Thoracic aorta (tissue), 2 donors: ENCODE results near the gene RHOG. TPM values are rescaled to one million over a fixed set of nuclear protein-coding genes. Genes with fewer than 3 reads are reported as not detected.

Experiments
- ATAC-seq: fragments of 150-250 bp; one replicate; pipeline ENCODE4 v1.8.0; 2017; ENCODE audit warnings: low read depth; ENCODE audit not compliant: insufficient number of reproducible peaks, low FRiP score
- DNase-seq: peaks from one replicate; pipeline ENCODE4 v3.0.0-alpha.2; 2020; ENCODE audit warnings: low spot score
- H3K27ac ChIP-seq, 2 donors: fragments of 200-600 bp; sonication (generic); 1 replicate in 1 of 2; 2 replicates in 1 of 2; pipeline ENCODE4 v1.5.1; 2016; ENCODE audit warnings: mild to moderate bottlenecking in 2 of 2, moderate library complexity in 2 of 2
- H3K27me3 ChIP-seq: fragments of 200-600 bp; sonication (generic); replicated peaks from 2 replicates; pipeline ENCODE4 v1.6.0; 2016; ENCODE audit warnings: mild to moderate bottlenecking; ENCODE audit not compliant: insufficient read depth
- H3K36me3 ChIP-seq: fragments of 200-600 bp; sonication (generic); one replicate; pipeline ENCODE4 v1.5.1; 2016
- H3K4me1 ChIP-seq, 2 donors: fragments of 200-600 bp; sonication (generic); 1 replicate in 1 of 2; 2 replicates in 1 of 2; pipeline versions ENCODE4 v1.5.1 to v1.6.0; 2016; ENCODE audit warnings: low read depth in 2 of 2, mild to moderate bottlenecking in 1 of 2; ENCODE audit not compliant: control insufficient read depth in 1 of 2
- H3K4me3 ChIP-seq: fragments of 200-600 bp; sonication (generic); 2 replicates; pipeline ENCODE4 v1.5.1; 2016; ENCODE audit warnings: mild to moderate bottlenecking
- H3K9me3 ChIP-seq: fragments of 200-600 bp; sonication (generic); 2 replicates; pipeline ENCODE4 v1.5.1; 2016
- CTCF ChIP-seq: fragments of 200-600 bp; sonication (generic); IDR thresholded peaks from one replicate; pipeline ENCODE4 v1.5.1; 2019; ENCODE audit warnings: antibody characterized with exemption
- total RNA-seq, 2 donors: library from RNA; depleted of rRNA; stranded (reverse); fragments of >200 nt; gene quantifications; one replicate each; pipeline versions ENCODE4 v1.1.0 to v1.2.3, GENCODE V29; 2016

The RHOG gene
- 10 to 100 TPM; 49.4 to 69.7 TPM for total RNA-seq

GRCh38 chr11:3840870-3841425, at the start of gene RHOG:
Gene RHOG, minus strand, starts transcription at chr11:3840959. Its CDS starts 12,821 bp downstream, at chr11:3828138.
- peaks cover 7 to 31% of the 10 kb centered on the region in 2 donors for H3K4me1 ChIP-seq
- H3K27me3 ChIP-seq = no peaks in the 10 kb centered on the region
- peak within 1 kb of the TSS; percentile 97 to 98 for H3K27ac ChIP-seq
- TF ChIP-seq CTCF = no peak
- H3K36me3 ChIP-seq = no peaks in the 10 kb centered on the region
- H3K9me3 ChIP-seq = no peaks in the 10 kb centered on the region
- peak within 1 kb of the TSS; percentile 96 for H3K4me3 ChIP-seq
- ATAC-seq (peak; percentile 52), DNase-seq (peak; percentile 62)

- Histone ChIP-seq H3K4me3 (no peak overlapping the region), H3K27ac (no peak overlapping the region), H3K36me3 (no peaks in the 10 kb centered on the region), H3K9me3 (no peaks in the 10 kb centered on the region), H3K4me1 (peaks cover 30% of the 10 kb centered on the region in 2 donors), H3K27me3 (no peaks in the 10 kb centered on the region)
- TF ChIP-seq CTCF = no peak
- ATAC-seq = no peak
- DNase-seq = no peak
Measured at GRCh38 chr11:3890014-3890413, 49.3 kb upstream of the RHOG start.

GRCh38 chr11:3888876-3889275, 48.1 kb upstream of the RHOG start:
- H3K4me3 ChIP-seq = no peak overlapping the region
- no peaks in the 10 kb centered on the region for H3K36me3 ChIP-seq
- H3K9me3 ChIP-seq = no peaks in the 10 kb centered on the region
- ATAC-seq (no peak), DNase-seq (no peak)
- H3K27ac ChIP-seq = no peak overlapping the region
- H3K4me1 ChIP-seq = peaks cover 20 to 26% of the 10 kb centered on the region in 2 donors
- no peak for TF ChIP-seq CTCF
- no peaks in the 10 kb centered on the region for H3K27me3 ChIP-seq

GRCh38 chr11:3886985-3887384, 46.2 kb upstream of the RHOG start:
- DNase-seq (no peak), ATAC-seq (no peak)
- TF ChIP-seq CTCF = no peak
- no peak overlapping the region for H3K4me3 ChIP-seq
- H3K36me3 ChIP-seq = no peaks in the 10 kb centered on the region
- peaks cover 3 to 12% of the 10 kb centered on the region in 2 donors for H3K4me1 ChIP-seq
- no peaks in the 10 kb centered on the region for H3K9me3 ChIP-seq
- H3K27me3 ChIP-seq = no peaks in the 10 kb centered on the region
- no peak overlapping the region for H3K27ac ChIP-seq

- Histone ChIP-seq H3K4me1 (peaks cover 3 to 14% of the 10 kb centered on the region in 2 donors), H3K27me3 (no peaks in the 10 kb centered on the region), H3K36me3 (no peaks in the 10 kb centered on the region), H3K4me3 (no peak overlapping the region), H3K27ac (no peak overlapping the region), H3K9me3 (no peaks in the 10 kb centered on the region)
- ATAC-seq = no peak
- DNase-seq = no peak
- TF ChIP-seq CTCF = no peak
Measured at GRCh38 chr11:3885855-3886254, 45.1 kb upstream of the RHOG start.
